A549 (cell line): ENCODE data around the gene CLCA2. TPM values are rescaled to one million over a fixed set of nuclear protein-coding genes. Genes with fewer than 3 reads are reported as not detected.

Experiments used
- ATAC-seq, 2 experiments: fragments of 200-7000 bp in 1 of 2; fragments of >200 bp in 1 of 2; cut with Nextera tagmentation in 1 of 2; cut with Tn5 transposase in 1 of 2; 3 replicates each; pipeline versions ENCODE4 v1.8.0 to v1.9.1; 2018 to 2020; ENCODE audit warnings: mild to moderate bottlenecking in 1 of 2, moderate library complexity in 1 of 2
- CTCF ChIA-PET: fragments of 300-600 bp; sonication (Branson Sonifier 250); formaldehyde crosslinking; extraction: SDS; loops from one replicate; lab custom pipeline; 2021; ENCODE audit warnings: antibody characterized with exemption, inconsistent platforms; lab: Yijun Ruan, JAX
- POLR2A ChIA-PET: fragments of 350-600 bp; formaldehyde crosslinking; extraction: SDS; loops from one replicate; lab custom pipeline; 2021; ENCODE audit warnings: antibody characterized with exemption, inconsistent platforms; lab: Yijun Ruan, JAX
- DNase-seq, 2 experiments: peaks; one replicate each; pipeline versions ENCODE4 v3.0.0 to v3.0.0-alpha.2; 2011 to 2016; ENCODE audit warnings: low read depth in 1 of 2, low spot score in 1 of 2
- FAIRE-seq: peaks from 2 replicates; lab custom pipeline; 2011; peaks lifted over from hg19 to GRCh38; lab: Jason Lieb, UNC
- H3K27ac ChIP-seq, 2 experiments: fragments of >200 bp; sonication (Bioruptor Twin); formaldehyde crosslinking; 3 replicates each; pipeline ENCODE4 v1.5.1; 2016 to 2017
- H3K4me1 ChIP-seq: fragments of >200 bp; sonication (Bioruptor Twin); formaldehyde crosslinking; 3 replicates; pipeline ENCODE4 v1.6.1; 2016
- H3K4me2 ChIP-seq: fragments of >200 bp; sonication (Bioruptor Twin); formaldehyde crosslinking; 3 replicates; pipeline ENCODE4 v1.6.1; 2016
- H3K4me3 ChIP-seq: fragments of >200 bp; sonication (Bioruptor Twin); formaldehyde crosslinking; 3 replicates; pipeline ENCODE4 v1.5.1; 2016
- H3K9me3 ChIP-seq: fragments of >200 bp; sonication (Bioruptor Twin); formaldehyde crosslinking; 3 replicates; pipeline ENCODE4 v1.6.1; 2016
- ATOH8 ChIP-seq: fragments of 250-450 bp; sonication (Bioruptor Pico); IDR thresholded peaks from 2 replicates; pipeline ENCODE4 v1.5.0; 2020; ENCODE audit warnings: low read depth, mild to moderate bottlenecking, moderate library complexity
- CBX8 ChIP-seq: fragments of 200-600 bp; sonication (generic); IDR thresholded peaks from 2 replicates; pipeline ENCODE4 v1.6.1; 2016
- CHD2 ChIP-seq: fragments of 150-350 bp; IDR thresholded peaks from 2 replicates; pipeline ENCODE4 v1.6.1; 2014; ENCODE audit warnings: low read length; ENCODE audit not compliant: partially characterized antibody
- EHF ChIP-seq: fragments of 250-450 bp; sonication (Bioruptor Pico); IDR thresholded peaks from 2 replicates; pipeline ENCODE4 v1.5.0; 2020; ENCODE audit warnings: mild to moderate bottlenecking
- EHMT2 ChIP-seq: fragments of 200-600 bp; sonication (generic); IDR thresholded peaks from 2 replicates; pipeline ENCODE4 v1.6.1; 2016; ENCODE audit warnings: antibody characterized with exemption, low read depth, mild to moderate bottlenecking, moderate library complexity
- ELK1 ChIP-seq: fragments of 150-350 bp; IDR thresholded peaks from 2 replicates; pipeline ENCODE4 v1.6.1; 2014; ENCODE audit warnings: low read depth, mild to moderate bottlenecking, low read length
- GATA3 ChIP-seq: IDR thresholded peaks from 2 replicates; pipeline ENCODE4 v1.6.1; 2012; ENCODE audit warnings: borderline replicate concordance
- HEYL ChIP-seq: fragments of 250-450 bp; sonication (Bioruptor Pico); IDR thresholded peaks from 2 replicates; pipeline ENCODE4 v1.8.0; 2021; ENCODE audit warnings: mild to moderate bottlenecking, moderate library complexity
- HOXB5 ChIP-seq: fragments of 250-450 bp; sonication (Bioruptor Pico); IDR thresholded peaks from 2 replicates; pipeline ENCODE4 v1.5.0; 2020; ENCODE audit warnings: mild to moderate bottlenecking, moderate library complexity
- JUNB ChIP-seq: fragments of >200 bp; sonication (Bioruptor Twin); formaldehyde crosslinking; IDR thresholded peaks from 2 replicates; pipeline ENCODE4 v1.6.1; 2016
- KDM5A ChIP-seq: fragments of 200-600 bp; sonication (generic); IDR thresholded peaks from 2 replicates; pipeline ENCODE4 v1.6.1; 2016; ENCODE audit warnings: antibody characterized with exemption, mild to moderate bottlenecking
- RARB ChIP-seq: fragments of 250-450 bp; sonication (Bioruptor Pico); IDR thresholded peaks from 2 replicates; pipeline ENCODE4 v1.8.0; 2021; ENCODE audit warnings: mild to moderate bottlenecking, moderate library complexity
- REST ChIP-seq: fragments of 200-600 bp; sonication (generic); IDR thresholded peaks from 2 replicates; pipeline ENCODE4 v1.6.1; 2016; ENCODE audit warnings: antibody characterized with exemption, mild to moderate bottlenecking, moderate library complexity
- RNF2 ChIP-seq: fragments of 200-600 bp; sonication (generic); IDR thresholded peaks from 2 replicates; pipeline ENCODE4 v1.6.1; 2016; ENCODE audit warnings: low read depth, mild to moderate bottlenecking, antibody characterized with exemption, moderate library complexity, borderline replicate concordance
- SREBF2 ChIP-seq: fragments of 450-650 bp; IDR thresholded peaks from 2 replicates; pipeline ENCODE4 v1.6.1; 2014; ENCODE audit warnings: mild to moderate bottlenecking, moderate library complexity
- ZC3H11A ChIP-seq: fragments of 450-650 bp; IDR thresholded peaks from 2 replicates; pipeline ENCODE4 v1.6.1; 2014; ENCODE audit warnings: antibody characterized with exemption, mild to moderate bottlenecking
- ZNF302 ChIP-seq: fragments of 250-450 bp; sonication (Bioruptor Pico); IDR thresholded peaks from 2 replicates; pipeline ENCODE4 v1.9.0; 2021; ENCODE audit warnings: inconsistent platforms, mild to moderate bottlenecking, moderate library complexity
- ZSCAN20 ChIP-seq: fragments of 250-450 bp; sonication (Bioruptor Pico); IDR thresholded peaks from 2 replicates; pipeline ENCODE4 v1.8.0; 2022; ENCODE audit warnings: mild to moderate bottlenecking, moderate library complexity
- WGBS: methylation state at CpG from one replicate; pipeline ENCODE4 v1.1.6; 2017; ENCODE audit errors: missing lambda C conversion rate; 5-methylcytosine and 5-hydroxymethylcytosine counted together
- polyA plus RNA-seq, 4 experiments: library from polyadenylated mRNA; depleted of rRNA in 3 of 4; stranded (reverse); fragments of >200 nt; fragmentation: RNase III in 1 of 4; extraction: RNeasy Plus Mini Kit Qiagen cat#74134 plus additional on column Dnase treatment in 1 of 4; gene quantifications; 2 replicates in 3 of 4; 3 replicates in 1 of 4; pipeline ENCODE4 v1.2.3, GENCODE V29; 2011 to 2017
- TF ChIP-seq, protein P1 (sequence below): fragments of >200 bp; sonication (Bioruptor Twin); formaldehyde crosslinking; IDR thresholded peaks from 3 replicates; pipeline ENCODE4 v1.5.1; 2016

Gene CLCA2
- polyA plus RNA-seq, 2 of the 4 experiments (the other 2 are of a cell fraction) = 0.05 TPM; not detected in 1

- 0 out of 3 replicates have a peak, but pooled peaks cover 4% of the 10 kb centered on the region for H3K9me3 ChIP-seq
- ATAC-seq = no peak
Measured at GRCh38 chr1:86375688-86376087, 48.3 kb upstream of the CLCA2 start.

DNA sequence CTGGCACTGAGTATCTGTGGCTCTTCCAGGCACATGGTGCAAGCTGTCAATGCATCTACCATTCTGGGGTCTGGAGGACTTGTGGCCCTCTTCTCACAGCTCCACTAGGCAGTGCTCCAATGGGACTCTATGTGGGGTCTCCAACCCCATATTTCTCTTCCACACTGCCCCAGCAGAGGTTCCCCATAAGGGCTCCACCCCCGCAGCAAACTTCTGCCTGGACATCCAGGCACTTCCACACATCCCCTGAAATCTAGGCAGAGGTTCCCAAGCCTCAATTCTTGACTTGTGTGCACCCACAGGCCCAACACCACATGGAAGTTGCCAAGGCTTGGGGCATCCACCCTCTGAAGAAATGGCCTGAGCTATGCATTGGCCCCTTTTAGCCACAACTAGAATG is 46.6 kb upstream of the CLCA2 start:
- ChIA-PET CTCF (interaction anchor here (1.6 to 1.9 kb wide), 2 partner anchors 97 to 327 kb away, joined by 5 read pairs; partner anchors contain the start of gene SH3GLB1), POLR2A (no interaction called here)
- Histone ChIP-seq H3K27ac (no peak overlapping the region), H3K4me1 (no peaks in the 10 kb centered on the region), H3K4me2 (no peak overlapping the region), H3K9me3 (0 out of 3 replicates have a peak, but pooled peaks cover 4% of the 10 kb centered on the region), H3K4me3 (no peak overlapping the region)
- ATAC-seq (no peak), DNase-seq (no peak), FAIRE-seq (no peak)
- no peak for TF ChIP-seq ELK1
- TF ChIP-seq GATA3 = no peak
- no peak for TF ChIP-seq EHF (CRISPR knock-in tag)
- TF ChIP-seq RNF2 = no peak
- no peak for TF ChIP-seq REST
- no peak for TF ChIP-seq HOXB5 (CRISPR knock-in tag)
- TF ChIP-seq ZC3H11A = no peak
- 90% methylated on average over 1 of the region's 1 CpG for WGBS

More at GRCh38 chr1:86375688-86376087, 48.3 kb upstream of the CLCA2 start:
- DNase-seq = no peak
- CTCF ChIA-PET = no interaction called here
- H3K4me3 ChIP-seq = no peak overlapping the region
- TF ChIP-seq ELK1 (no peak), RARB (CRISPR knock-in tag) (no peak), EHMT2 (no peak), ZNF302 (no peak), JUNB (no peak), ZSCAN20 (no peak), HEYL (CRISPR knock-in tag) (no peak), CBX8 (no peak), SREBF2 (no peak), KDM5A (no peak), REST (no peak), CHD2 (no peak), ATOH8 (CRISPR knock-in tag) (no peak), ZC3H11A (no peak), GATA3 (no peak)
- TF ChIP-seq, protein P1, sequence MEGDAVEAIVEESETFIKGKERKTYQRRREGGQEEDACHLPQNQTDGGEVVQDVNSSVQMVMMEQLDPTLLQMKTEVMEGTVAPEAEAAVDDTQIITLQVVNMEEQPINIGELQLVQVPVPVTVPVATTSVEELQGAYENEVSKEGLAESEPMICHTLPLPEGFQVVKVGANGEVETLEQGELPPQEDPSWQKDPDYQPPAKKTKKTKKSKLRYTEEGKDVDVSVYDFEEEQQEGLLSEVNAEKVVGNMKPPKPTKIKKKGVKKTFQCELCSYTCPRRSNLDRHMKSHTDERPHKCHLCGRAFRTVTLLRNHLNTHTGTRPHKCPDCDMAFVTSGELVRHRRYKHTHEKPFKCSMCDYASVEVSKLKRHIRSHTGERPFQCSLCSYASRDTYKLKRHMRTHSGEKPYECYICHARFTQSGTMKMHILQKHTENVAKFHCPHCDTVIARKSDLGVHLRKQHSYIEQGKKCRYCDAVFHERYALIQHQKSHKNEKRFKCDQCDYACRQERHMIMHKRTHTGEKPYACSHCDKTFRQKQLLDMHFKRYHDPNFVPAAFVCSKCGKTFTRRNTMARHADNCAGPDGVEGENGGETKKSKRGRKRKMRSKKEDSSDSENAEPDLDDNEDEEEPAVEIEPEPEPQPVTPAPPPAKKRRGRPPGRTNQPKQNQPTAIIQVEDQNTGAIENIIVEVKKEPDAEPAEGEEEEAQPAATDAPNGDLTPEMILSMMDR = no peak
- WGBS = 93% methylated on average over 1 of the region's 1 CpG
- no peak overlapping the region for H3K4me2 ChIP-seq
- no peak overlapping the region for H3K27ac ChIP-seq
- POLR2A ChIA-PET = no interaction called here
- no peaks in the 10 kb centered on the region for H3K4me1 ChIP-seq
- FAIRE-seq = no peak
